GM15510 (cell line): ENCODE data around the gene RPSA.

Source experiments
- POLR2A ChIP-seq: IDR thresholded peaks from 3 replicates; pipeline ENCODE4 v1.6.1; 2011; ENCODE audit warnings: borderline replicate concordance; ENCODE audit not compliant: insufficient read length; ENCODE audit errors: extremely low read depth

RPSA gene

DNA sequence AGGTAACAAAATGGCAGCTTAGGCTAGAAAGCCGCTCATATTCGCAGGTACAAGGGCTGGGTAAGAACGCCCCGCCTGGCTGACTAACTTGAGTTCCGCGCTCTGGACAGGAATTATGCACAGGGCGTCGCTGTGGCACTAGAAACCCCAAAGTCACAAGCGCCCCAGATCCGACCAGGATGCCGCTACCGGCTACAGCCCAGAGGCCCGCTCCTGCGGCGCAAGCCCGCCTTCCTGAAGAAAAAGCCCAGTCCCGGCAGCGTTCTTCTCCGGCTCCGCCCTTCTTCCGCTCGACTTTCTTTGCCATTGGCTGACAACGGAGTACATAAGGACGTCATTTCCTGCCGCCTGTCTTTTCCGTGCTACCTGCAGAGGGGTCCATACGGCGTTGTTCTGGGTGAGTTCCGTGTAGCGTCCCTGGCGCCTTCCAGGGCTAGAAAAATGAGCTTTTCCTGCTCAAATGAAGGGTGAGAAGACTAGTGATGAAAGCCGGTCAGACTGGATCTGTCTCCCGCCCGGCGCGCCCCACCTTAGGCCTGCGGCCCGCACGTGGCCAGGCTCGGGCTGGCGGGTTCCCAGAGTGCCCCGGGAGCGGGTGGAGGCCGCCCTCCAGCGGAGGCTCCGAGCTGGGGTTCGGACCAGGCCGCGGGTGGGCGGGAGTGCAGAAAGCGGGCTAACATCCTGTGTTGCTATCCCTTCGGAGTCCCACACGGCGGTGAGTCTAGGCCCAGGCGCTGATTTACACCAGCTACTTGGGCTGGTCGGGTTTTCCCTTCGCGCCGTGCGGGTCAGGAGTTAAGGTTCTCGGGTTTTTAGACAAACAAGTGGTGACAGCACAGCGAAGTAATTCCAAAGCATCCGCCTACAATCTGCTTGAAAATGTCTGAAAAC is at the start of gene RPSA:
RPSA (plus strand) TSS at position 353 of the 891 bp plus-strand sequence. CDS start 934 bp downstream, outside the sequence.
- TF ChIP-seq POLR2A = peak; percentile 98

DNA sequence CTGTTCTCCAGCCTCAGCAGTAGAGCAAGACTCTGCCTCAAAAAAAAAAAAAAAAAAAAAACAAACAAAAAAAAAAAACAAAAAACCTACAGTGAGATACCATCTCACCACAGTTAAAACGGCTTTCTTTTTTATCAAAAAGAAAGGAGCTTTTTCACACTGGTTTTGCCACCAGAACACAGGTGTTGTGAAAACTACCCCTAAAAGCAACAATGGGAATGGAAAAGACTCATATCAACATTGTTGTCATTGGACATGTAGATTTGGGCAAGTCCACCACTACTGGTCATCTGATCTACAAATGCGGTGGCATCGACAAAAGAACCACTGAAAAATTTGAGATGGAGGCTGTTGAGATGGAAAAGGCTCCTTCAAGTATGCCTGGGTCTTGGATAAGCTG is 48.2 kb upstream of the RPSA start:
- TF ChIP-seq POLR2A = no peak

DNA sequence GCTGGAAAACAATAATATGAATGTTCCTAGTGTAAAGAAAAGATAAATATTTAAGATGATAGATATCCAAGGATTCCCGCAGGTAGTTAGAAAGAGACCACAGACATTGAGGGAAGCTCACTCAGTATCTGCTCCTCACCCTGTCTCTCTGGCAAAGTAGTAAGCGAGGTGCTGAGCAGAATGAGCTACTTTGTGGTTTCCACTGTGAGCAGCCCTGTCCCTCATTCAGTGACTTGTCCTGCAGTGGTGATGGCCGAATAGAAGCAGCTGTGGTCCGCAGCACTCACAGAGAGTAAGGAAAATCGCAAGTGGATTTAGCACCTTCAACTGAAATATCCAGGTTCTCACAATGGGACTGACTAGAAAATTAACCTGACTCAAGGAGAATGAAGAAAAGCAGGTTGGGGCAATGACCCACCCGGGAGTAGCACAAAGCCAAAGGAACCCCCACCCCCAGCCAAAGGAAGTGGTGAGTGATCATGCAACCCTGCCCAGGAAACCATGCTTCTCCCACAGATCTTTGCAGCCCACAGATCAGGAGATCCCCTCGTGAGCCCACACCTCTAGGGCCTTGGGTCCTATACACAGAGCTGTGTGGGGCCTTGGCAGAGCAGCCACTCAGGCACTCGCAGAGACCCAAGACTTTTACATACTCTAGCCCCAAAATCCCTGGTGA is 45.1 kb upstream of the RPSA start:
- no peak for TF ChIP-seq POLR2A

DNA sequence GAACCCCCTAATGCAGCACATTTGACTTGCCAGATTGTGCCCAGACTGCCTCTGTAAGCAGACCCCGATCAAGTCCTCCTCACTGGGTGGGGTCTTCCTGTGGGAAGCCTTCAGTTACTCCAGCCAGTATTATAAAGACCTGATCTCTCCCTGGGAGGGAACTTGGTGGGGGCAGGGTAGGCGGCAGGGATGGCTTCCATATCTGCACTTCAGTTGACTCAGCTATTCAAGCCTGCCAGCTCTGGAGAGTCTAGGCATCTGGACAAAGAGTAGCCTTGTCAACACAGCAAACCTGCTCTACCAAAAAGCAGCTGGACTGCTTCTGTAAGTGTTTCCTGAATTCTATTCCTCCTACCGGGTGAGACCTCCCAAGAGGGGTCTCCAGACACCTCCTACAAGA is 44.3 kb upstream of the RPSA start:
- TF ChIP-seq POLR2A = no peak

DNA sequence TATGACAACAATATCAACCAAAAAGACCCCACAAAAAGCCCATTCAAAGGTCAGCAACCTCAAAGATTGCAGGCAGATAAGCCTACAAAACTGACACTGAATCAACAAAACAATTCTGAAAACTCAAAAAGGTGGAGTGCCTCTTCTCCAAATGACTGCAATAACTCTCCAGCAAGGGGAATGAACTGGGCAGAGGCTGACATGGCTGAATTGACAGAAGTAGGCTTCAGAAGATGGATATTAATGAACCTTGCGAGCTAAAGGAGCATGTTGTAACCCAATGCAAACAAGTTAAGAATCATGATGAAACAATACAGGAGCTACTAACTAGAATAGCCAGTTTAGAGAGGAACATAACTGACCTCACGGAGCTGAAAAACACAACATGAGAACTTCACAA is 43.7 kb upstream of the RPSA start:
- no peak for TF ChIP-seq POLR2A

DNA sequence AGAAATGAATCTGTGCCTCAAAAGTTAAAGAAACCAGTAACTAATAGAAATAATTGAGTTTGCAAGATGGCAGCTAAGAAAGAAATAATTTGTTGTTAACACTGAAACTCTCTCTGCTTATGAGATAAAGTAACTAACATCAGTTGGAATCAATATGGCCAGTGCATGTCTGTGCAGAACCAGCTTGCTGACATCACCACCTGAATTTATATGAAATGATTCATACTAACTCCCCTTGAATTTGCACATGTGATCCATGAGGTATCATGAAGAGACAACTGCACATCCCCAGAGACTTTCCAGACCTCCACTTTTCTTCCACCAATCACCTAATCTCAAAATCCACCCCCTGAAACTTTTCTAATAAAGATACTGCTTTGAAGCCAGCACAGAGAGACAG is 33.7 kb upstream of the RPSA start:
- no peak for TF ChIP-seq POLR2A

DNA sequence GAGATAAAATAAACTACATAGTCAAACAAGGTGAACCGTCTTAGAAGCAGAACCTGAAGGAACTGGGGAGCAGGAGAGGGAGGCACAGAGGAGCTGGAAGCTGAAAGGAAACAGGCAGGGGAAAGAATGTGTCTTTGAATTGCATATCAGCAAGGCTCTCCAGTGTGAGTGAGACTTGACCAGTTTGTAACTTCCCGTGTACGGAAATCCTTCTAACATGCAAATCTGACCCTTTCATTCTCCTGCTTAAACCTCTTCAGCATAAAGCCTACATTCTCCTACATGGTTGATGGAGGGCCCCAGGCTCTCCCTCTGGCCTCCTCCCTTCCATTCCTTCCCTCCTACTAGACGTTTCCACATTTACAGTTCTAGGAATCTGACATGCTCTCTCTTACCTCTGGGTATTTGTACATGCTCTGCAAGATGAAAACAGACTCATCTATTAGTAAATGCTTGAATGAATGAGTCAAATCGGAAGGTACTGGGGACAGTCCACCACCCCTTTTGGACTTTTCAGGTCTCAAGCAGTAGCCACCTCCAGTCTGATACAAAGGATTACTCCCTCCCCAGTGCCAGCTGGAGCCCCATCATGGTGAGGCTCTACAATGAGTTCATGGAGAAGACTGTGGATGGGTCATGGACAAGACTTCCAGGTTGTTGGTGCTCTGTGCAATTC is 29.4 kb upstream of the RPSA start:
- no peak for TF ChIP-seq POLR2A

DNA sequence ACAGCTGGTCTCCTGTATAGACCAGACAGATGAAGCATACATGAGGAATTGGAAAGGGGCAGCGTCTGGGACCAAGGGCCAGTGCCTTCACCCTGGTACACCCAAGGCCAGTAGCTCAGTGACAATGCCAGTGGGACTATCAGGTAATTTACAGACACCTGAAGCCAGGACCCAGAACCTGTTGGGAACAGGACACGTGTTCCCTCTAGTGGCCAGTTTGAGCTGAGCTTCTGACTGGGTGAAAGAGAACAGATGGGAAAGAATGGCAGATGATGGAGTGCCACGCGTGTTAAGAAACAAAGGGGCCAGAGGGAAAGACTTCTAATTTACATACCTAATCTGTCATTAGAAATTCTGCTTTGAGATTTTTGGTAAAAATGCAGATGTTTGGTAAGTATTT is 28.4 kb upstream of the RPSA start:
- TF ChIP-seq POLR2A = no peak

DNA sequence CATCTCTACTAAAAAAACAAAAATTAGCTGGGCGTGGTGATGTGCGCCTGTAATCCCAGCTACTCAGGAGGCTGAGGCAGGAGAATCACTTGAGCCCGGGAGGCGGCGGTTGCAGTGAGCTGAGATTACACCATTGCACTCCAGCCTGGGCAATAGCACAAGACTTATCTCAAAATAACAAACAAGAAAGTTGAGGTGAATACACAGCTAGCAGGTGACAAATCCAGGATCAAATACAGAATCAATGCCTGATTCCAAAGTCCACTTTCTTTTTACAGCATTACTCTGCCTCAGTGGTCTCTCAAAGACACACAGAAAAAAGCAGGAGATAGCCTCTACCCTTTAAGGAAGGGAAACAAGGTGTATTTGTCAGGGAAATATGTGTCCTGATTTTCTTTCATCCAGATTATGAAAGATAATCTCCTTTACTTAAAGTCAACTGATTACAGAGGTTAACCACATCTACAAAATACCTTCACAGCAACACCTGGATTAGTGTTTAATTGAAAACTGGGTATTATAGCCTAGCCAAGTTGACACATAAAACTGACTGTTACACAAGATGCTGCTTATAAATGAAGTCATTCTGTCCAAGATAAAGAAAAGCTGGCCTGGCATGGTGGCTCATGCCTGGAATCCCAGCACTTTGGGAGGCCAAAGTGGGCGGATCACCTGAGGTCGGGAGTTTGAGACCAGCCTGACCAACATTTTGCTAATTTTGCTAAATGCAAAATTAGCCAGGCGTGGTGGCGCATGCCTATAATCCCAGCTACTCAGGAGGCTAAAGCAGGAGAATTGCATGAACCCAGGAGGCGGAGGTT is 27.4 kb upstream of the RPSA start:
- TF ChIP-seq POLR2A = no peak

DNA sequence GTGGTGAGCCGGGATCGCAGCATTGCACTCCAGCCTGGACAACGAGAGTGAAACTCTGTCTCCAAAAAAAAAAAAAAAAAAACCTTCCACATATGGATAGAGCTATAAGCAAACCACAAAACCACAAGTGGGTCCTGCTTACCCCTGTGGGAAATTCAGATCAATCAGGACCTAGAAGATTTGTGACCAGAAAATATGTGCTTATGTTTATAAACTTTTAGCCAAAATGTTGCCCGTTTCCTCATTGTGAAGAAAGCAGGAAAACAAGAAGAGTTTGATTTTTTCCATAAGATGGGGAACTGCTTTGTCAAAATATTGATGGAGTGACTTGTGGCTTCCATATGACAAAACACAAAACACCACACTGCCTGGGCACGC is 26.8 kb upstream of the RPSA start:
- no peak for TF ChIP-seq POLR2A

DNA sequence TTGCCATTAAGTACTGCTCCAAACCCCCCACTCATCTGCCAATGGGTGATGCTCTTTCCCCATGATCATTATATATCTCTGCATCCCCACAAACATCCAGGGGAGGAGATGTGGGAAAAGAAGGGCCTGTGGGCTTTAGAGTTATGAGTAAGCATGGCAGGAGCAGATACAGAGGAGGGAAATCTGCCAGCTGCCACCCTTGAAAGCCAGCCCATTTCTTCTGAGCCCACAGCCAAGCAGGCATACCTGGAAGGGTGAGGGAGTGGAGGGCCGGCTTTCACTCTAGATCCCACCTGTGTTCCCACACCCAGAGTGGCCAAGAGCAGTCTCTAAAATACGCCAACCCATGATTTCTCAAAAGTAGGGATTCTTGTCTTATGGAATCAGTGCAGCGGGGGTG is 25.1 kb upstream of the RPSA start:
- no peak for TF ChIP-seq POLR2A

DNA sequence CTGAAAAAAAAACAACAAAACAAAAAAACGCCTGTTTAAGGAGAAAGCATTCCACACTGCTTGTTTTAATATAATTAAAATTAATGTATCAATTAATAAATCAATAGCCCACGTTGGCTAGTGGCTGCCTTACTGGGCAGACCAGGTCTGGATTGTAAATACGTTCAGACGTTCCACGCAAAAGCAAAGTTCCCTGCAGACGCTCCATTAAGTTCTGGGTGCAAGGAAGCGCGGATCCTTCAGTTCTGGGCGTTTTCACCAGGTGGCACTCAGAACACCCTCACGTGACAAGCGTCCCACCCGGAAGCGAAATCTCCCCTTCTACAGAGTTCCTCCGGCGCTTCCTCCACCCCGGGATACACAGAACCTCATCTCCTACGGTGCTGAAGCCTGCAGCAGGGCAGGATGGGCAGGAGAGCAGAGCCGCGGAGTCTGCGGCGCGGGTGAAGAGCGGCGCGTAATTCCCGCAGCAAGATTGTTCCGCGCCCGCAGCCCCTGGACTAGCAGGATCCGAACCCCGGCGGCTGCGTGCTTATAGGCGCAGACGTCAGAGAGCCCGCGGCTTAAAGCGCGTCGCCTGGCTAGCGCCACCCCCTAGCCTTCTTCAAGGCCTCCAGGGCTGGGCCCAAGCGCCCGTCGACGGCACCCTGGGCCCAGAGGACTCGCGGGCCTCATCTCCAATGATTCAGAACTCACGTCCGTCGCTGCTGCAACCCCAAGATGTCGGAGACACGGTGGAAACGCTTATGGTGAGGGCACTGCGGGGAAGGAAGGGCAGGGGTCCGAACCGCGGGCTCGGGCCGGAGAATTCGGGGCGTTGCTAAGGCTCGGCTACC is 23.3 kb upstream of the RPSA start, which contains the start of gene SLC25A38:
SLC25A38 (plus strand) TSS at position 326 of the 836 bp plus-strand sequence; CDS start at position 681, 355 bp downstream.
- peak; percentile 53 for TF ChIP-seq POLR2A

DNA sequence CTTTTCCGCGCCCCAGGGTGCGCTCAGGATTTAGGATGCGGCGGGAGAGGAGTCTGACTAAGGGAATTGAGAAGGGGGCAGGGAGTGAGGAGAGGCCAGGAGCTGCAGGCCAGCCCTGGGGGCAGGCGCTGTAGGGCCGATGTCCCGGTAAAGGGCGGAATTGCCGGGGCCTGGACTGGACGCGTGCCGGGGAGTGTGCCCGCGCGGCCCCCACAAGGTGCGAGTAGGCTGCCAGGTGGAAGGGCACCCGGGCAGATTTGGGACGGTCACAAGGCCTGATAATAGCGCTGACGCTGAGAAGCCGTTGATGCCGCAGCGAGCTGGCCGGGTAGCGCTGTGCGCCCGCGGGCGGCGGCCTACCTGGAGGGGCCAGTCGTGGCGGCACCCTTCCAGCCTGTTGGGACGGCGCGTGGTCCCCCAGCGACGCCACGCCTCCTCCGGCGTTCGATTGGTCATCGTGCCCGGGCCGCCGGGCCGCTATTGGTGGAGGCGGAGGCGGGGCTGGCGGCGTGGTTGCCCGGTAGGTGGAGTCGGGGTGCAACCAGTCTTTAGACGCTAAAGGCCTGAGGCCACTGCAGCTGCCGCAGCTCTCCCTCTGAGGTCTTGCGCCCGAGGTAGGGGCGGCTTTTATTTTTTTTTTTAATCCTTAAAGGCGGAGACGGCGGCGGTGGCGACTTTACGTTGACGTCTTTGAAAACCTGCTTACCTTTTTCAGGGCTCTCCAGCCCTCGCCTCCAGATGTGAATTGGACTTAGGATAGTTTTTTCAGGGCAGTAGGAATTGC is 22.4 kb upstream of the RPSA start:
- peak; percentile 75 for TF ChIP-seq POLR2A
